ENCODE data around the gene MAN2C1. TPM values are rescaled to one million over a fixed set of nuclear protein-coding genes. Genes with fewer than 3 reads are reported as not detected.

Gene MAN2C1
- total RNA-seq, 4 donors from 2014 or later = 97.2 to 527 (median 180) TPM

DNA sequence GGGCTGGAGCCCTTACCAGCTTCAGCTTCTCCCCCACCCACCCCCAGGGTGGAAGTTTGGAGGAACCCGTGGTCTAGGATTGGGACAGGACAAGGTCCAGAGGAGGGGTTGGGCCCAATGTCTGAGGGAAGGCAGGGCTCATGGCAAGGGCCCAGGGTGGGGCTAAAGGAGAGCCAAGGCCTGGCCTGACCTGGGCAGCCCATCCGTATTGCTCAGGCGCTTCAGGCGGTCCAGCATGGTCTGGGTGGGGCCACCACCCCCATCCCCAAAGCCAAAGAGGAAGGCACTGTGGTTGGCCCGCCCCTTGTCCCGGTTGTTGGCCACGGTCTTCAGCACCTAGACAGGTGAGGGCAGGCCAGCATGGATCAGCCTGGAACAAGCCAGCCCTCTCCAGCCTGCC, 7.6 kb downstream of the MAN2C1 start:
- H3K4me1 ChIP-seq = no peaks in the 10 kb centered on the region
- no peak for TF ChIP-seq POLR2A (IDR thresholded peaks at IDR 0.05)
- no peak for TF ChIP-seq EP300 (IDR thresholded peaks at IDR 0.05)
- TF ChIP-seq, protein P1, sequence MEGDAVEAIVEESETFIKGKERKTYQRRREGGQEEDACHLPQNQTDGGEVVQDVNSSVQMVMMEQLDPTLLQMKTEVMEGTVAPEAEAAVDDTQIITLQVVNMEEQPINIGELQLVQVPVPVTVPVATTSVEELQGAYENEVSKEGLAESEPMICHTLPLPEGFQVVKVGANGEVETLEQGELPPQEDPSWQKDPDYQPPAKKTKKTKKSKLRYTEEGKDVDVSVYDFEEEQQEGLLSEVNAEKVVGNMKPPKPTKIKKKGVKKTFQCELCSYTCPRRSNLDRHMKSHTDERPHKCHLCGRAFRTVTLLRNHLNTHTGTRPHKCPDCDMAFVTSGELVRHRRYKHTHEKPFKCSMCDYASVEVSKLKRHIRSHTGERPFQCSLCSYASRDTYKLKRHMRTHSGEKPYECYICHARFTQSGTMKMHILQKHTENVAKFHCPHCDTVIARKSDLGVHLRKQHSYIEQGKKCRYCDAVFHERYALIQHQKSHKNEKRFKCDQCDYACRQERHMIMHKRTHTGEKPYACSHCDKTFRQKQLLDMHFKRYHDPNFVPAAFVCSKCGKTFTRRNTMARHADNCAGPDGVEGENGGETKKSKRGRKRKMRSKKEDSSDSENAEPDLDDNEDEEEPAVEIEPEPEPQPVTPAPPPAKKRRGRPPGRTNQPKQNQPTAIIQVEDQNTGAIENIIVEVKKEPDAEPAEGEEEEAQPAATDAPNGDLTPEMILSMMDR (IDR thresholded peaks at IDR 0.05) = no peak
- no peak for TF ChIP-seq POLR2AphosphoS5 (IDR thresholded peaks at IDR 0.05)
- WGBS = 95% methylated on average over 2 of the region's 7 CpGs
- no peaks in the 10 kb centered on the region for H3K27me3 ChIP-seq
- no peak overlapping the region for H3K4me3 ChIP-seq
- peaks cover 99% of the 10 kb centered on the region for H3K36me3 ChIP-seq
- H3K27ac ChIP-seq = no peak overlapping the region
- DNase-seq (ENCODE audit: low spot score in 2 of 2) = no peak
- H3K9me3 ChIP-seq = no peaks in the 10 kb centered on the region

DNA sequence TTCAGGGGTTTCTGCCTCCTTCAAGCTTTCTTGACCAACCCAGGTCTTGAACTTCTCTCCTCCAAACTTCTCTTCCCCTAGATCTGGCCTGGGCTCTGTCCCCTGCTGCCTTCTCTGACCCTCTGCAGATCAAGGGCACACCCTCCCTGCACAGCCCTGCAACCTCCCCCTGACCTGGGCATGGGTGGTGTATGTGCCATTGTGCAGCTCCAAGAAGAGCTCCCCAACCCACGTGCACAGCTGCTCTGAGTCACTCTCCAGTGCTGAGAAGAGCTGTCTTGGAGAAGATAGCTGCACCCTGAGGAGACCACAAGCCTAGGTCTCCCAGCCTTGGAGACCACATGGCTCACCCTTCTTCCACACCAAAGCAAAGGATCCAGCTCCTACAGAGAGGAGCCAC, 8.0 kb downstream of the MAN2C1 start:
- Histone ChIP-seq H3K4me1 (no peaks in the 10 kb centered on the region), H3K4me3 (no peak overlapping the region), H3K27ac (no peak overlapping the region), H3K27me3 (no peaks in the 10 kb centered on the region), H3K36me3 (peaks cover 99% of the 10 kb centered on the region), H3K9me3 (no peaks in the 10 kb centered on the region)
- 22% methylated on average over 1 of the region's 1 CpG for WGBS
- no peak for TF ChIP-seq EP300 (IDR thresholded peaks at IDR 0.05)
- TF ChIP-seq, protein P1 (IDR thresholded peaks at IDR 0.05) = no peak
- TF ChIP-seq POLR2AphosphoS5 (IDR thresholded peaks at IDR 0.05) = no peak
- TF ChIP-seq POLR2A (IDR thresholded peaks at IDR 0.05) = no peak
- DNase-seq (ENCODE audit: low spot score in 2 of 2) = no peak

GRCh38 chr15:75359537-75360250, 8.7 kb downstream of the MAN2C1 start:
- WGBS = 85% methylated on average over 14 of the region's 15 CpGs
- DNase-seq (ENCODE audit: low spot score in 2 of 2) = no peak
- no peaks in the 10 kb centered on the region for H3K4me1 ChIP-seq
- TF ChIP-seq EP300 (IDR thresholded peaks at IDR 0.05) (no peak), POLR2AphosphoS5 (IDR thresholded peaks at IDR 0.05) (no peak), POLR2A (IDR thresholded peaks at IDR 0.05) (no peak)
- TF ChIP-seq, protein P1 (IDR thresholded peaks at IDR 0.05) = no peak
- peaks cover 98% of the 10 kb centered on the region for H3K36me3 ChIP-seq
- H3K9me3 ChIP-seq = no peaks in the 10 kb centered on the region
- H3K27me3 ChIP-seq = no peaks in the 10 kb centered on the region
- H3K4me3 ChIP-seq = no peak overlapping the region
- no peak overlapping the region for H3K27ac ChIP-seq

DNA sequence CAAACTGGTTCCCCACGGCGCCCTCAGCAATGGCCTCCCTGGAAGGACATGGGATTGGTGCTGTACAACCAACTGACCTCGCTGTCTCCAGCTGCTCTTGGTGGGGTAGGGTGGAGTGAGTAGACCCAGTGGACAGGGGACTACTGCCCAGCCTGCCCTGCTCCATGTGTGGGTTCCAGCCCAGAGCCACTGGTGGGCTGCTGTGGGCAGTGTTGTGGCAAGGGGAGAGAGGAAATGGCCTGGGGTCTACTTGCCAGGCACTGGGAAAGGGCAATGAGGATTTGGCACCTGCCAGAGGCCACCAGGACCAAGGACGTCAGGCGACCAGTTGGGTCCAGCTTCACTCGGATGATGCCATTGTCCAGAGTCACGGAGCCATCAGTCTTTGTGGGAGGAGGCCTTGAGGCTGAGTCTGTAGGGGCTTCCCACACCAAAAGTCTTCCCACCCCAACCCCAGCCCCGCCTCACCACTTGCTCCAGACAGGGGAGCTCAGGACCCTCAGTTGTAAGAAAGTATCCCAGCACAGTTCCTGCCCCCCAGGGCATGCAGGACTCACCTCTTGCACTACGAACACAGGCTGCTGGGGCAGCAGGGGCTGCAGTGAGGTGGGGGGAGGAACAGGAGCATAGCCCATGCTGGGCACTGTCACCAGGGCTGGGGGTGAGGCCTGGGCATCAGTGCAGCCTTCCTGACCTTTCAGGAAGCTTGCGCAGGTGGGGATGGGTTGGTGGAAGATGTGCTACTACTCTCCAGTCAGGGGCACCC, 9.5 kb downstream of the MAN2C1 start:
- WGBS = 90% methylated on average over 3 of the region's 10 CpGs
- no peaks in the 10 kb centered on the region for H3K4me1 ChIP-seq
- no peak for DNase-seq (ENCODE audit: low spot score in 2 of 2)
- TF ChIP-seq EP300 (IDR thresholded peaks at IDR 0.05) = no peak
- TF ChIP-seq POLR2AphosphoS5 (IDR thresholded peaks at IDR 0.05) = no peak
- TF ChIP-seq POLR2A (IDR thresholded peaks at IDR 0.05) = no peak
- TF ChIP-seq, protein P1 (IDR thresholded peaks at IDR 0.05) = no peak
- H3K9me3 ChIP-seq = no peaks in the 10 kb centered on the region
- no peak overlapping the region for H3K4me3 ChIP-seq
- no peaks in the 10 kb centered on the region for H3K27me3 ChIP-seq
- H3K27ac ChIP-seq = no peak overlapping the region
- peaks cover 93% of the 10 kb centered on the region for H3K36me3 ChIP-seq

DNA sequence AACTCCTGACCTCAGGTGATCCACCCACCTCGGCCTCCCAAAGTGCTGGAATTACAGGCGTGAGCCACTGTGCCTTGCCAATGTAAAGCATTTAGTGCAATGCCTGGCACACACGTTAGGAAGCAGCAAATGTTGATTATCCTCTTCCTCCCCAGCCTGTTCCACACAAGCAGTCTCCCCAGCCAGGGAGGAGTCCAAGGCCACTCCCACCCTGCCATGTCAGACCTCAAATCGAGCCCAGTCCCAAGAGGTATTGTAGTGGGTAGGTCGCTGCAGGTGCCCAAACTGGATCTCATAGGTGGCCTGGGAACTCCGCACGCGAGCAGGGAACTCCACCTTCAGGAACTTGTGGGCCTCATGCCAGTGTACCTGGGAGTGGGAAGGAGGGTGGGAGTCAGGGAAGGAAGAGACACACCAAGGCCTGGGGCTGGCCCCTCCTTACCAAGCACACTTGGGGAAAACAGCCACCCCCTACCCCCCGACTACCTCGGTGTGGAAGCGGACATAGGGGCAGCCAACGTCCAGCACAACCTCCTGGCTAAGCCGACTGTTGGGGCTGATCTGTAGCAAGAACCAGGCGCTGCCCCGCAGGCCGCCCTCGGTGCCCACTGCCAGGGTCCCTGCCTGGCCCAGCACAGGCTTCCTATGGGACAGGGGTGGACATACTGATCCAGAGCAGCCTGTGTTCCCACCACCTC, 10.3 kb downstream of the MAN2C1 start:
- 97% methylated on average over 8 of the region's 17 CpGs for WGBS
- Histone ChIP-seq H3K27me3 (no peaks in the 10 kb centered on the region), H3K4me1 (no peaks in the 10 kb centered on the region), H3K27ac (no peak overlapping the region), H3K4me3 (no peak overlapping the region), H3K36me3 (peaks cover 85% of the 10 kb centered on the region), H3K9me3 (no peaks in the 10 kb centered on the region)
- no peak for DNase-seq (ENCODE audit: low spot score in 2 of 2)
- TF ChIP-seq, protein P1 (IDR thresholded peaks at IDR 0.05) = no peak
- no peak for TF ChIP-seq POLR2AphosphoS5 (IDR thresholded peaks at IDR 0.05)
- no peak for TF ChIP-seq EP300 (IDR thresholded peaks at IDR 0.05)
